Adrenal gland (tissue), 12 donors: ENCODE measurements around the gene CNOT11. TPM values are rescaled to one million over a fixed set of nuclear protein-coding genes. Genes with fewer than 3 reads are reported as not detected.
"Not testable (repeated sequence)": the region's sequence is repeated elsewhere in the genome, so short reads cannot be mapped to it uniquely, and the experiment has no call there.

Source experiments
- DNase-seq, 7 donors: peaks; one replicate each; pipeline ENCODE4 v3.0.0-alpha.2; 2019 to 2020
- H3K27ac ChIP-seq, 5 donors: fragments of 200-600 bp; sonication (generic) in 4 of 5; 1 replicate in 3 of 5; 2 replicates in 2 of 5; pipeline versions ENCODE4 v1.5.1 to v1.8.0; 2016 to 2020; ENCODE audit warnings: mild to moderate bottlenecking in 1 of 5
- H3K27me3 ChIP-seq: fragments of 200-600 bp; 2 replicates; pipeline ENCODE4 v1.8.0; 2021
- H3K36me3 ChIP-seq, 2 donors: fragments of 200-600 bp; replicated peaks in 1 of 2; 1 replicate in 1 of 2; 2 replicates in 1 of 2; pipeline versions ENCODE4 v1.5.1 to v1.8.0; 2018 to 2022
- H3K4me1 ChIP-seq, 2 donors: fragments of 200-600 bp; replicated peaks in 1 of 2; 1 replicate in 1 of 2; 2 replicates in 1 of 2; pipeline versions ENCODE4 v1.5.1 to v1.8.0; 2018 to 2021
- H3K4me3 ChIP-seq, 4 donors: fragments of 200-600 bp; sonication (generic) in 3 of 4; one replicate each; pipeline ENCODE4 v1.5.1; 2016 to 2018
- H3K9me3 ChIP-seq, 3 donors: fragments of 200-600 bp; sonication (generic) in 1 of 3; replicated peaks in 1 of 3; 1 replicate in 2 of 3; 2 replicates in 1 of 3; pipeline versions ENCODE4 v1.5.1 to v1.8.0; 2016 to 2021
- POLR2A ChIP-seq, 2 donors: fragments of 450-650 bp; IDR thresholded peaks; one replicate each; pipeline ENCODE4 v1.6.1; 2017; ENCODE audit warnings: antibody characterized with exemption in 2 of 2, mild to moderate bottlenecking in 2 of 2, moderate library complexity in 1 of 2
- WGBS, 4 donors: extraction: QIAGEN DNeasy Blood & Tissue Kit in 2 of 4; methylation state at CpG; one replicate each; pipeline versions ENCODE4 v1.1.5 to v1.1.7; 2013 to 2017; 5-methylcytosine and 5-hydroxymethylcytosine counted together
- intact Hi-C, 2 donors: fragments of 100-400 bp; cut with DNase I; formaldehyde crosslinking; loops; one replicate each; pipeline versions ENCODE4 v1.14.1 to v1.15.0; 2022 to 2023
- polyA plus RNA-seq, 3 donors: library from polyadenylated mRNA; stranded (reverse); fragments of 200-250 nt in 2 of 3; fragments of 350-450 nt in 1 of 3; fragmentation: Illumina TruSeq in 1 of 3; extraction: RNeasy Lipid Tissue Mini Kit (QIAGEN cat#74804) in 1 of 3; gene quantifications; one replicate each; pipeline ENCODE4 v1.2.3, GENCODE V29; 2013 to 2014
- total RNA-seq, 9 donors: library from RNA; depleted of rRNA in 4 of 9; stranded (reverse); fragments of >200 nt in 4 of 9; fragments of 120-200 nt in 1 of 9; fragmentation: NEBNext Ultra II Directional in 1 of 9; extraction: Animal tissue kit (Norgen Biotek cat#: 25700) in 1 of 9; gene quantifications; one replicate each; pipeline versions ENCODE4 v1.1.0 to v1.2.4, GENCODE V29; 2013 to 2023
- TF ChIP-seq, protein P1 (sequence below), 6 experiments: fragments of 450-650 bp in 4 of 6; fragments of 200-600 bp in 2 of 6; sonication (generic) in 1 of 6; IDR thresholded peaks; 1 replicate in 5 of 6; 2 replicates in 1 of 6; pipeline versions ENCODE4 v1.5.1 to v1.8.0; 2016 to 2021; ENCODE audit warnings: antibody characterized with exemption in 6 of 6, mild to moderate bottlenecking in 2 of 6, moderate library complexity in 1 of 6
- donor health status: healthy with polysubstance abuse.
- donor health status: Bipolar disorder and iron deficiency.
- donor health status: DM: yes; HTN: yes; CAD: no.
- donor health status: DM: no; HTN: no; CAD: no.
- donor health status: DM: no; HTN: no; CAD: no.
- donor health status: DM: yes; HTN: yes; CAD: no.

The CNOT11 gene
- total and polyA plus RNA-seq, 12 donors = 9.5 to 67.3 (median 32.6) TPM

DNA sequence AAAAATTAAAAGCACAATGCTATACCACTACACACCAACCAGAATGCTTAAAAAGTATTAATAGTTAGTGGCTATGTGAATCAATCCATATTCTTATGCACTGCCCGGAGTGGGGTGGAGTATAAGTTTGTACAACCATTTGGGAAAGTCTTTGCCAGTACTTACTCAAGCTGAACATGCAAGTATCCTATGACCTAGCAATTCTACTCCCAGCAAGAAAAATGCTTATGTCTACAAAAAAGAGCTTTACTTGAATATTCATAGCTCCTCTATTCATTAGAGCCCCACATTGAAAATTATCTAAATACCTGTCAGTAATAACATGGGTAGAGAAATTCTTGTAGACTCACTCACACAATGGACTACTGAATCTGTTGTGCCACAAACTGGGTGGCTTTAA, 21.4 kb upstream of the CNOT11 start:
- 92 to 100% (median 97%) methylated on average over 1 of the region's 1 CpG for WGBS, 4 donors
- no peaks in the 10 kb centered on the region for H3K4me1 ChIP-seq
- H3K4me3 ChIP-seq = no peak overlapping the region
- H3K9me3 ChIP-seq = no peaks in the 10 kb centered on the region
- no peak overlapping the region for H3K27ac ChIP-seq
- TF ChIP-seq, protein P1, sequence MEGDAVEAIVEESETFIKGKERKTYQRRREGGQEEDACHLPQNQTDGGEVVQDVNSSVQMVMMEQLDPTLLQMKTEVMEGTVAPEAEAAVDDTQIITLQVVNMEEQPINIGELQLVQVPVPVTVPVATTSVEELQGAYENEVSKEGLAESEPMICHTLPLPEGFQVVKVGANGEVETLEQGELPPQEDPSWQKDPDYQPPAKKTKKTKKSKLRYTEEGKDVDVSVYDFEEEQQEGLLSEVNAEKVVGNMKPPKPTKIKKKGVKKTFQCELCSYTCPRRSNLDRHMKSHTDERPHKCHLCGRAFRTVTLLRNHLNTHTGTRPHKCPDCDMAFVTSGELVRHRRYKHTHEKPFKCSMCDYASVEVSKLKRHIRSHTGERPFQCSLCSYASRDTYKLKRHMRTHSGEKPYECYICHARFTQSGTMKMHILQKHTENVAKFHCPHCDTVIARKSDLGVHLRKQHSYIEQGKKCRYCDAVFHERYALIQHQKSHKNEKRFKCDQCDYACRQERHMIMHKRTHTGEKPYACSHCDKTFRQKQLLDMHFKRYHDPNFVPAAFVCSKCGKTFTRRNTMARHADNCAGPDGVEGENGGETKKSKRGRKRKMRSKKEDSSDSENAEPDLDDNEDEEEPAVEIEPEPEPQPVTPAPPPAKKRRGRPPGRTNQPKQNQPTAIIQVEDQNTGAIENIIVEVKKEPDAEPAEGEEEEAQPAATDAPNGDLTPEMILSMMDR (IDR thresholded peaks at IDR 0.05) = no peak
- TF ChIP-seq POLR2A (IDR thresholded peaks at IDR 0.05) = no peak
- no peaks in the 10 kb centered on the region for H3K36me3 ChIP-seq
- no peaks in the 10 kb centered on the region for H3K27me3 ChIP-seq
- DNase-seq = no peak
- intact Hi-C loops = no loop called here

DNA sequence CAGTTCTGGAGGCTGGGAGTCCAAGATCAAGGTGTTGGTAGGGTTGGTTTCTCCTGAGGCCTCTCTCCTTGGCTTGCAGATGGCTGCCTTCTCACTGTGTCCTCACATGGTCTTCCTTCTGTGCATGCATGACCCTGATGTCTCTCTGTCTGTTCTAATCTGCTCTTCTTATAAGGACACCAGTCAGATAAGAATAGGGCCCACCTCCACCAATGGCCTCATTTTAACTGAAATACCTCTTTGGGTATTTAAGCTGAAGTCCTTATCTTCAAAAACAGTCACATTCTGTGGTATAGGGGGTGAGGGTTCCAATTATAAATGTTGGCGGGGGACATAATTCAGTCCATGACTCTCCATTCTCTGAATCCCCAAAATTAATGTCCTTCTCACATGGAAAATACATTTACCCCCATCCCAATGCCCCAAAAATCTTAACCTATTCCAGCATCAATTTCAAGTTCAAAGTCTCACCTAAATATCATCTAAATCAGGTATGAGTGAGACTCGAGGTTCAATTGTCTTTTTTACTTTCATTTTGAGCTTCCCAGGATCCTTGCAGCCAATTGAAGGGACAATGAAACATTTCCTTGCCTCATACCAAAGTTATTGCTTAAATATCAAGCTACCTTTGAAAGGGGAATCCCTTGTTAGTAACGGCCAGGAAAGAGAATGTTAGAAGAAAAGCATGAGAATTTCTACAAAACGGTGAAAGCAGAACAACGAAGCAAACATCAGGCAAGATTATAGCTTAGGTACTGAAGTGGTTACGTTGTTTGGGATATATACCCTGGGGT, 20.6 kb upstream of the CNOT11 start:
- Histone ChIP-seq H3K27ac (no peak overlapping the region), H3K27me3 (no peaks in the 10 kb centered on the region), H3K9me3 (no peaks in the 10 kb centered on the region), H3K4me3 (no peak overlapping the region), H3K4me1 (no peaks in the 10 kb centered on the region), H3K36me3 (no peaks in the 10 kb centered on the region)
- intact Hi-C loops = no loop called here
- 88 to 91% (median 90%) methylated on average over 6 of the region's 6 CpGs for WGBS, 4 donors
- no peak for DNase-seq
- no peak for TF ChIP-seq POLR2A (IDR thresholded peaks at IDR 0.05)
- TF ChIP-seq, protein P1 (IDR thresholded peaks at IDR 0.05) = no peak

GRCh38 chr2:101232770-101233169, 19.9 kb upstream of the CNOT11 start:
- no peak overlapping the region for H3K4me3 ChIP-seq
- no peaks in the 10 kb centered on the region for H3K4me1 ChIP-seq
- TF ChIP-seq POLR2A (IDR thresholded peaks at IDR 0.05) = no peak
- TF ChIP-seq, protein P1 (IDR thresholded peaks at IDR 0.05) = no peak
- H3K36me3 ChIP-seq = no peaks in the 10 kb centered on the region
- 90 to 97% (median 93%) methylated on average over 6 of the region's 6 CpGs for WGBS, 4 donors
- no peaks in the 10 kb centered on the region for H3K27me3 ChIP-seq
- intact Hi-C loops = no loop called here
- no peak for DNase-seq
- no peaks in the 10 kb centered on the region for H3K9me3 ChIP-seq
- H3K27ac ChIP-seq = no peak overlapping the region

DNA sequence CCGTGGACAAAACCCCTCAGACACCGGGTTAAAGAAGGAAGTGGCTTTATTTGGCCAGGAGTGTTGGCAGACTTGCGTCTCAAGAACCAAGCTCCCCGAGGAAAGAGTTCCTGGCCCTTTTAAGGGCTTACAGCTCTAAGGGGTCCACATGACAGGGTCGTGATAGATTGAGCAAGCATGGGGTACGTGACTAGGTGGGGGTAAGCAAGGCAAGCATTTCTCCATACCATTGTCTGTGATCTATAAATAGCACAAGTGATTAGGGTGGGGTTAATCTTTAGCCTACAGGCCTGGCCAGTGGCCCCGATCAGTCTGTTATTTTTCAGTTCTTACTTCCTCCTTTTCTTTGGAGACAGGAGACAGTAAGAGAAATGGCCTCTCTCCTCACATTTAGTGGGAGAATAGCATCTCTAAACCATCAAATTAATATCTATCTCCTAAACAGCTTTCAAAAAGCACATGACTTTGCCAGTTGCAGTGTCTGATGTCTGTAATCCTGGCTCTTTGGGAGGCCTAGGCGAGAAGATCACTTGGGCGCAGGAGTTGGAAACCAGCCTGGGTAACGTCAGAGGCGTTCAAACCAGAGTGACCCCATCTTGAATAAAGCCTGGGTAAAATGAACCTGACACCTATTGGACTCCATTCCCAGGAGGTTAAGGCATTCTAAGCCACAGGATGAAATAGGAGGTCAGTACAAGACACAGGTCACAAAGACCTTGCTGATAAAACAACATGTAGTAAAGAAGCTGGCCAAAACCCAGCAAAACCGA, 18.3 kb upstream of the CNOT11 start:
- no peaks in the 10 kb centered on the region for H3K36me3 ChIP-seq
- DNase-seq = no peak
- no peaks in the 10 kb centered on the region for H3K27me3 ChIP-seq
- H3K4me3 ChIP-seq = no peak overlapping the region
- intact Hi-C loops = no loop called here
- H3K4me1 ChIP-seq = no peaks in the 10 kb centered on the region
- no peak for TF ChIP-seq POLR2A (IDR thresholded peaks at IDR 0.05)
- TF ChIP-seq, protein P1 (IDR thresholded peaks at IDR 0.05) = no peak
- 74 to 82% (median 76%) methylated on average over 11 to 12 of the region's 12 CpGs for WGBS, 4 donors
- H3K9me3 ChIP-seq = no peaks in the 10 kb centered on the region
- H3K27ac ChIP-seq = no peak overlapping the region

DNA sequence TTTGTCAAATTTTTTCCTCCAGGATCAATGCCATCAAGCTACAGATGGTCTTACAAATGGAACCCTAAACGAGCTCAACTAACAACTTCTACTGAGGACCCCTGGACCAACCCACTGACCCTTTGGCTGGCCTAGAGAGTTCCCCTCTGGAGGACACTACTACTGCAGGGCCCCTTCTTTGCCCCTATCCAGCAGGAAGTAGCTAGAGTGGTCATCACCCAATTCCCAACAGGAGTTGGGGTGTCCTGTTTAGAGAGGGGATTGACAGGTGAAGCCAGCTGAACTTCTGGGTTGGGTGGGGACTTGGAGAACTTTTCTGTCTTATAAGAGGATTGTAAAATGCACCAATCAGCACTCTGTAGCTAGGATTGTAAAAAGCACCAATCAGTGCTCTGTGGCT, 16.7 kb upstream of the CNOT11 start:
- H3K9me3 ChIP-seq, H3K36me3 ChIP-seq, H3K27me3 ChIP-seq, H3K4me1 ChIP-seq, DNase-seq, H3K4me3 ChIP-seq, intact Hi-C loops, H3K27ac ChIP-seq: not testable (repeated sequence)
- 83 to 100% (median 86%) methylated on average over 1 of the region's 1 CpG for WGBS, 4 donors

GRCh38 chr2:101237944-101238343, 14.7 kb upstream of the CNOT11 start:
- H3K27ac ChIP-seq, intact Hi-C loops, H3K4me3 ChIP-seq, H3K4me1 ChIP-seq, H3K36me3 ChIP-seq, H3K27me3 ChIP-seq, DNase-seq, H3K9me3 ChIP-seq: not testable (repeated sequence)
- 57 to 87% (median 77%) methylated on average over 5 of the region's 5 CpGs for WGBS, 4 donors
